Activated CD4-positive, alpha-beta T cell treated with anti-CD3 and anti-CD28 coated beads for 24 hours (primary cell): ENCODE measurements around the gene COQ10A.
"Not testable (repeated sequence)": the region's sequence is repeated elsewhere in the genome, so short reads cannot be mapped to it uniquely, and the experiment has no call there.

Source experiments
- DNase-seq, 2 donors: peaks; one replicate each; pipeline ENCODE4 v3.0.0-alpha.2; 2020; ENCODE audit warnings: low read depth in 2 of 2

COQ10A gene

DNA sequence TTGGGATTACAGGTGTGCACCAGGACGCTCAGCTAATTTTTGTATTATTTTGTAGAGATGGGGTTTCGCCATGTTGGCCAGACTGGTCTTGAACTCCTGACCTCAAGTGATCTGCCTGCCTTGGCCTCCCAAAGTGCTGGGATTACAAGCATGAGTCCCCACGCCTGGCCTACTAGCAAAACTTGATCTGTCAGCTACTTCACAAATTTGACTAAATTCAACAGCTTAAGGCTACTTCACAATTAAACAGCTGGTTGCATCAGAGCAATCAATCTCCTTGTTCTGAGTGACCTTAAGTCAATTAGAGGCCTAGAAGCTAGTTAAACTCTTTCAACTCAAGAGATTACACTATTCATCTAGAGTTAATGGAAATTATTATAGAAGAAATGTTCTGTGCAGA, 12.2 kb downstream of the COQ10A start:
- no peak for DNase-seq

DNA sequence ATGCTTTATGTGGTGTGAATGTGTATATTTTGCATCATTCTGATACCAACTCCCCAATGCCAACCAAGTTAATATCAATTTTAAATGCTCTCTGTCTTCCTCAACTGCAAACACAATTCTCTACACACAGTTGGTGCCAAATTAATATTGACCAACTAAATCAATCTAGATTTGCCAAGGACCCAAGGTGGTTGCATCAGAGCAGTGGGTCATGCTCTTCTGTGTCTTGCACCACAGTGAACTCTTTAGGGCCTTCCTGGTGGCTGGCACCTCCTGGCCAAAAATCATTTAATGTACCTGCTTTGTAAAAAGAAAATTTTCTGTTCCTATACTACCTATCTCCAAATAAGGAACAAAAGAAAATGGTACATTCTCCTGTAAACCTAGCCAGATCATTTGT, 14.1 kb downstream of the COQ10A start:
- DNase-seq, result no peak

DNA sequence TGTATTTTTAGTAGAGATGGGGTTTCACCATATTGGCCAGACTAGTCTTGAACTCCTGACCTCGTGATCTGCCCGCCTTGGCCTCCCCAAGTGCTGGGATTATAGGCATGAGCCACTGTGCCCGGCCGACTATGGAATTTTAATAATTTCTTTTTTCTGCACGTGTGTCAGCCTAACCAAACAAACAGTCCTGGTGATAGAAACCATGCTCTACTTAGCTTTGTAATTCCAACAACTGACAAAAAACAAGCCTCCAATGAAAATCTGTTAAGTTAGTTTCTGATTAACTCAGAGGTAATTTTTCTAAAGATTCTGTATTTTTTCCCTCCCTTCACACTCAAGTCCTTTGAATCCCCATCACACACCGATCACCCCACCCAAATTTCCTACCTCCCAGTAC, 15.3 kb downstream of the COQ10A start:
- DNase-seq, result no peak

DNA sequence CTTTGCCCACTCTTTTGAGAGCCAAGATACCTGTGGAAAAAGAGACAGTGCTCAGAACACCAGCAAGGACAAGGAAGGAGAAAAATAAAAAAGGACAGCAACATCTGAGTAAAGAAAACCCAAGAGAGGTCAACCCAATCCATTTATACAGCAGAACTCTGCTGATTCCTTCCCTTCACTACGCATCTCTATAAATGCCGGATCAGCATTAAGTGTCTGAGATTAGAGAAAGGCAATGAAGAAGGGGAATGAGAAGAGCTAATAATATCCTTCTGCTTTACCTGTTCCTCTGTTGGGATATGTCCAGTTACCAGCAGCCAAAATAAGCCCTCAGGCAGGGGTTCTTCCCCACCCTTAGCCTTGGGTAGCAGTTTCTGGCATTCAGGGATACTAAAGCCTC, 15.8 kb downstream of the COQ10A start:
- DNase-seq, result no peak

DNA sequence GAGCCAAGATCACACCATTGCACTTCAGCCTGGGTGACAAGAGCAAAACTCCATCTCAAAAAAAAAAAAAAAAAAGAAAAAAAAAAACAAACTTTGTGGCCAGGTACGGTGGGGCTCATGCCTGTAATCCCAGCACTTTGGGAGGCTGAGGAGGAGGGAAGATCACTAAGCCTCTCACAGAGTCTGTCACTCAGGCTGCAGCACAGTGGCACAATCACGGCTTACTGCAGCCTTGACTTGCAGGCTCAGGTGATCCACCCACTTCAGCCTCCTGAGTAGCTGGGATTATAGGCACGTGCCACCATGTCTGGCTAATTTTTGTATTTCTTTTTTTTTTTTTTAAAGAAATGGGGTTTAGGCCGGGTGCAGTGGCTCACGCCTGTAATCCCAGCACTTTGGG, 17.5 kb downstream of the COQ10A start:
- DNase-seq, result not testable (repeated sequence)

GRCh38 chr12:56286044-56286830, 19.5 kb downstream of the COQ10A start:
- no peak for DNase-seq

GRCh38 chr12:56288705-56289387, 22.1 kb downstream of the COQ10A start:
- no peak for DNase-seq

- no peak for DNase-seq
Observed at GRCh38 chr12:56293795-56294194, 27.1 kb downstream of the COQ10A start.

DNA sequence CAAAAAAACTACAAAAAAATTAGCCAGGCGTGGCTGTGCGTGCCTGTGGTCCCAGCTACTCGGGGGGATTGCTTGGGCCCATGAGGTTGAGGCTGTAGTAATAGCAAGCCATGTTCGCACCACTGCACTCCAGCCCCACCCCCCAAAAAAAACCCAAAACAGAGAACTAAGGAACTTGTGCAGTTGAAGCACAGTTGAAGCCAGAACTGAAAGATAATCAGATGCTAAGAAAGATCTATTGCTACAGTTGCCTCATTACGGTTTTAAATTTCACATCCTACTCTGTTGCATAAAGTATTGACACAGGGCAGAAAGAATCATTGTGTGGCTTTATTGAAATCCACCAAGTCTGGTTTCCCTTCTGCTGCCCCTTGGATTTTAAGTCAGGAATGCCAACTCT, 29.6 kb downstream of the COQ10A start:
- no peak for DNase-seq

GRCh38 chr12:56297400-56297799, 30.7 kb downstream of the COQ10A start:
- no peak for DNase-seq

GRCh38 chr12:56298828-56299227, 32.1 kb downstream of the COQ10A start:
- no peak for DNase-seq

DNA sequence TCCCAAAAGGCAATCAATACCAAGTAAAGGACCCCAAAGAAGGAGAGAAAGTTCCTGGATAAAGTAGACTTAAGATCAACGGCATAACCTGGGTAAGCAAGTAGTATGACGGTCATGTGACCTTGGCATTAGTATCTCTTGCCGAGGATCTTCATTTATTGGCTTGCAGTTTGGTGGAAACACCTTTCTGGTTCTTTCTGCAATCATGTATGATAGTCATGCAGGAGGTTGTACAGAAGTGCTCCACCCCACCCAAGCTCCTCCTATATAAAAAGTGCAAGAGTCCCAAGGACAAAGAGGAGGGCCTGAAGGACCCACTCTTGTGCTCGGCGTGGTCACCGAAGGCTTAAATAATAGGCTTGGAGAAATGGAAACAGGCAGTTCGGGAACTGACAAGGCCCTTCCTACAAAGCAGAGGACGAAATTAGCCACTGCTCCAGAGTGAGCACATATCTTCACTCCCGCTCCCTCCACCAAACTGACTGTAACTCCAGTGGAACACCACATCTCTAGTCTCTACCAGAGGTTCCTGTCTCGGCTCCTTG, 32.6 kb downstream of the COQ10A start:
- DNase-seq, result no peak

GRCh38 chr12:56299853-56300643, 33.3 kb downstream of the COQ10A start, which contains the start of gene CS:
TSS of gene CS (minus strand) at chr12:56300330. CDS start at chr12:56300201, 129 bp downstream.
- DNase-seq, result peak; percentile 97 to 99

DNA sequence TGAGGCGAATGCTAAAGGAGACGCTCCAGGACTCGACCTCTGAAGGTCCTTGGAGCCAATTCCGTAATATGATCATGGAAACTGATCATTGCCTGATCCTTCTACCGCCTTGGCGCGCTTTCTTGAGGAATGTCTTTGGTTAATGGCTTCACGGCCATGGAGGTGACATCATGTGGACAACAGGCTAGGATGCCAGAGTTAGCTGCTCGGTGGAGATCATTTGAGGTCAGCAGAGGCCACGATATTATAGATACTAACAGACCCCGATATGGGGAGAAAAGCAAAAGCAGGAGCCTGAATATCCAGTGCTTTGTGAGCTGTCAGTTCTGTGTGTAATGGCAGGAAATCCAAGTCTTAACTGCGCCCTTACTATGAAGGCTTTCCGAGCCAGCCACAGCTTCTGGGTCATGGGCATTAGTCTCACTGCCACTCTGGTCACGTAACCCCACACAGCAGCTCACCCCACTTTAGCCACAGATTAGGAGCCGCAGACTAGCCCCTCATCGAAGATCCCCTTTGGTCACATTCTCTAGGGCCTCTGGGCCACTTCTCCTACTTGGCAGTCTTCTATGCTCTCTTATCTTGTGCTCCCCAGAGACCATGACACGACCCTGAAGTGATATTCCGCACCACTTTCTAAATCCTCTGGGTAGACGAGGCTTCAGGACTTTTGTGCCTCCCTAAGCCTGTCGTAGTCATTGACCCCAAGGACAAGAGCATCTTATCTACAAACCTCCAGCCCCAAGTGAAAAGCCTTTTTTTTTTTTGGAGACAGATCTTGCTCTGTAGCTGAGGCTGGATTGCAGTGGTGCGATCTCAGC, 34.1 kb downstream of the COQ10A start:
- DNase-seq, result no peak

DNA sequence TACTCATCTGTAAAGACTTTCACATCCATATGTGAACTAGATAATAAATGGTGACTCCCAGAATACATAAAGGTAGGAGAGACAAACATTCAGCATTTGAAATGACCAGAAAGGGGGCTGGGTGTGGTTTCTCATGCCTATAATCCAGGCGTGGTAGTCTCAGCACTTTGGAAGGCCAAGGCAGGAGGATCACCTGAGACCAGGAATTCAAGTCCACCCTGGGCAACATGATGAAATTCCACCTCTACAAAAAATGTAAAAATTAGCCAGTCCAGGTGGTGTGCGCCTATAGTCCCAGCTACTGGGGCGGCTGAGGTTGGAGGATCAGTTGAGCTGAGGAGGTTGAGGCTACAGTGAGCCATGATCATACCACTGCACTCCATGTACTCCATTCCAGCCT, 37.5 kb downstream of the COQ10A start:
- no peak for DNase-seq

- DNase-seq, result no peak
Observed at GRCh38 chr12:56304872-56305590, 38.3 kb downstream of the COQ10A start.

- no peak for DNase-seq
Observed at GRCh38 chr12:56307221-56307965, 40.7 kb downstream of the COQ10A start.

GRCh38 chr12:56308714-56309113, 42.0 kb downstream of the COQ10A start:
- no peak for DNase-seq

DNA sequence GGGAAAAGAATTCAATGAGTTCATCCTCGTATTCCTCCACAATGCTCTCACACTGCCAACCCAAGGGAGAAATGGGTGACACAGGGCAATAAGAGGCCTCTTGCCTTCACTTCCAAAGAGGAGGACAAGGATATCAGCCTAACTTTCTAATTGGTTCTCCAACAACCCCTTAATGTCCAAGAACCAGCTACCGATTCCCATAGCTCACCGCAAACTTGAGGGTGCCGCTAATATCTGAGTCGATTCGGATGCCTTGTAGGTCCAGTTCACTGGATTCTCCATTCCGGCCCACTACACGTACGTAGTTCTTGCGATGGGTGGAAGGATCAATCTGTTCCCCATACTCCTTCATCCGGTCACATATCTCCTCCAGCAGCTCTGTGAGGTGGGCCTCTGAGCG, 44.3 kb downstream of the COQ10A start:
- no peak for DNase-seq

DNA sequence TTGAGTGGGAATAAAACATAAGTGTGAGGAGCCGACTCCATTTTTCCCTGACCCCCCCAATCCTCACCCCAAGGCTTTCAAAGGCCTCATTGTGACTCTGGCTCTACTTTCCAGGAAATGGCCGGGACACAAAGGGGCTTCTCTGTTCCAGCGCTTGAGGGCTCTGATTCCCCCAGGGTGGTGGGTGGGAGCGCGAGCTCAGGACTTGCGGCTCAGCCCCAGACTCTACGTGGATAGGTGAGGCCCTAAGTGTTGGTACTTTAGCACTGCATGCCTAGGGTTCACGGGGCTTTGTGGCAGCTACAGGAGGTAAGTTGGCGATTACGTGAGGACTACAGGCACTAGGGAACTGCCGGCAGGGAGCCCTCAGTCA, 48.5 kb downstream of the COQ10A start:
- DNase-seq, result no peak
